K562 (cell line): ENCODE measurements around the gene CCR7.

Source experiments
- CHD1 ChIP-seq: fragments of 200-600 bp; sonication (generic); IDR thresholded peaks from one replicate; pipeline ENCODE4 v1.6.1; 2012; ENCODE audit warnings: mild to moderate bottlenecking, moderate library complexity, low read length, inconsistent platforms
- DPF2 ChIP-seq: fragments of 450-650 bp; IDR thresholded peaks from 2 replicates; pipeline ENCODE4 v1.6.1; 2016
- FIP1L1 ChIP-seq: fragments of 200-400 bp; formaldehyde crosslinking; IDR thresholded peaks from 2 replicates; pipeline ENCODE4 v1.6.1; 2018; ENCODE audit warnings: mild to moderate bottlenecking, low read depth, low read length; ENCODE audit not compliant: poor library complexity, severe bottlenecking
- MAZ ChIP-seq, 2 experiments: fragments of 450-650 bp in 1 of 2; sonication (generic) in 1 of 2; formaldehyde crosslinking; IDR thresholded peaks in 1 of 2; conservative IDR thresholded peaks in 1 of 2; 2 replicates each; pipeline versions ENCODE4 v1.4.0 to v1.5.0; 2020; ENCODE audit warnings: mild to moderate bottlenecking in 1 of 2, missing genetic modification reagents in 1 of 2
- TCF3 ChIP-seq: sonication (generic); formaldehyde crosslinking; IDR thresholded peaks from 2 replicates; pipeline ENCODE4 v1.4.0; 2020; ENCODE audit warnings: mild to moderate bottlenecking, missing genetic modification reagents

DNA sequence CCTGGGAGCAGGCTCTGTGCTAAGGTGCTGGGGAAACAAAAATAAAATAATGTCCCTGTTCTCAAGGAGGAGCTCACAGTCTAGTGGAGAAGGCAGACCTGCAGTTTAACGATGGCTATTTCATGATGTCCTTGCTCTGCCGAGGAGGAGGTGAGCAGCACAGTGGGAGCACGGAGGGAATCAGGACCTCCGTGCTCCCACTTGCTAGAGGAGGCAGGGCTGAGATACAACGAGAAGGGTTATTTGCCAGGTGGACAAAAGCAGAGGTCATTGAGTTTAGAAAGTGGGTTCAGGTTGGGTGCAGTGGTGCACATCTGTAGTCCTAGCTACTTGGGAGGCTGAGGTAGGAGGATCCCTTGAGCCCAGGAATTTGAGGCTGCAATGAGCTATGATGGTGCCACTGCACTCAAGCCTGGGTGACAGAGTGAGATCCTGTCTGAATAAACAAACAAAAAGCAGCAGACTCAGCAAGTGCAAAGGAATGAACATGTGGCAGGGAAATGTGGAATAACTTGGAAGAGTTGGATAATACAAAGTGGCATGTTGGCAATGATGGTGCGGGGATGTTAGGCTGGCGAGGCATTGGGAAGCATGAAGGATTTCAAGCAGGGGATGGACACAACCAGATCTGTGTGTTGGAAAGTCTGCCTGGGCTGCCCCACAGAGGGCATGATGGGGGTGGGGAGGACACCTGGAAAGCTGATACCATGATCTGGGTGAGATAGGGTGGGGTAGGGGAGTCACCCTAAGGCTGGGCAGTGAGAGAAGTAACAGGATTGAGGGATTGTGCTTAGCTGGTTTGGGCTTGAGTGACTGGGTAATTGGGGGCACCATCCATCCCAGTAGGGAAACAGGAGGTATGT lies 51.0 kb downstream of the CCR7 start:
- TF ChIP-seq TCF3 (CRISPR knock-in tag) (no peak), MAZ (CRISPR knock-in tag; conservative IDR thresholded peaks at IDR 0.05 in 1 of 2, IDR thresholded peaks at IDR 0.05 in 1 of 2) (no peak), FIP1L1 (no peak), DPF2 (no peak), CHD1 (no peak)
